Activated CD4-positive, alpha-beta T cell treated with anti-CD3 and anti-CD28 coated beads for 48 hours (primary cell): ENCODE data around the gene ANGPTL2.
A peak's percentile ranks its signal among the peaks of the same experiment; 100 is the strongest.
"Not testable (repeated sequence)": the region's sequence is repeated elsewhere in the genome, so short reads cannot be mapped to it uniquely, and the experiment has no call there.

ENCODE experiments used
- DNase-seq: peaks from one replicate; pipeline ENCODE4 v3.0.0-alpha.2; 2020

Gene ANGPTL2

DNA sequence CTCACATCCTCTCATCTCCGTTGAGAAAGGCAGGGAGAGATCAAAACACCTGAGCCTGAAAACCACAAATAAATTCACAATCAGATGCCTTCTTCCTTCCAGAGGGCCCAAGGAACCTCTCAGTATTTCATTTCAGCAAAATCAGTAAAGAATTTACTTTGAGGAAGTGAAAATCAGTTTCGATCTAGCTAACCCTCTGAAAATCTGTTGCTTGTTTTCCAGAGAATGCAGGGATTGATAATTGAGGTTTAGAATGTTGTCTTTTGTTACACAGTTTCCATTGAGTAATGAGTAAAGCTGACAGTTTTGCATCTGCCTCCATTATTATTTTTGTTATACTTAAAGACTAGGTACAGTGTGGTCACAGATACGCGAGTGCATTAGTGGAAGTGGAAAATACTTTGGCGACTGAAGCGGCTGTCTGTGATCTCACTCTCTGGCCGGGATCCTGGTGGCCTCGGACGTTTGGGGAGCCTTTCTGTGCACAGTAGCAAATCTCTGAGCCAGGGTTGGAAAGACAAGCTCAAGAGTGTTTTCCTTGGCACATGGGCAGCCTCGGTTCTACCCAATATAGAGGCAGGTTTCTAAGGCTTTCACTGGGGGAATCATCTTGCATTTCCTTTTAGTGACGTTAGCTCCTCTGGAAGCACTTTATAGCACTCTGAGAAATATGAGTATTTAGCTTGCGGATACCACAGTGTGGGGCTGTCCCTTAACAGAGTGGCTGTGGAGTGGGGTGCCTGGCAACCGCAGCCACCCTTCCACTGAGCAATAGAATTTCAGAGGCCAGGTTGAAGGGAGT is 32.2 kb upstream of the ANGPTL2 start:
- peak; percentile 31 for DNase-seq

DNA sequence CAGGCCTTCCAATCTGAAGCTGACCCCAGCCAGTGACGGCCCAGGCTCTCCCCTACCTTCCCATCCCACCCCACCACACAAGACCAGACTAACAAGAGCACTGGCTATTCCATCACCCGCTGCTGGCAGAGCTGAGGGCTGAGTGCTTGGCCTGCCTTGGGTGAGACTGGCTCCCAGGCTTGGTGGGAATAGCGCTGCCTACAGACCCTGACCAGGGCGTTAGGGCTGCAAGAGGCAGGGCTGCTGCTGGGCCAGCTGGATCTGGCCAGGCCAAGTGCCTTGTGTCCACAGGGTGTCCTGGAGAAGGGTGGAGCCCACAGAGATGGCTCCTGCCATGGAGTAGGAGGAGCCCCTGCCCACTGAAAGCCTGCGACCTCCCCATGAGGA is 31.6 kb upstream of the ANGPTL2 start:
- no peak for DNase-seq

DNA sequence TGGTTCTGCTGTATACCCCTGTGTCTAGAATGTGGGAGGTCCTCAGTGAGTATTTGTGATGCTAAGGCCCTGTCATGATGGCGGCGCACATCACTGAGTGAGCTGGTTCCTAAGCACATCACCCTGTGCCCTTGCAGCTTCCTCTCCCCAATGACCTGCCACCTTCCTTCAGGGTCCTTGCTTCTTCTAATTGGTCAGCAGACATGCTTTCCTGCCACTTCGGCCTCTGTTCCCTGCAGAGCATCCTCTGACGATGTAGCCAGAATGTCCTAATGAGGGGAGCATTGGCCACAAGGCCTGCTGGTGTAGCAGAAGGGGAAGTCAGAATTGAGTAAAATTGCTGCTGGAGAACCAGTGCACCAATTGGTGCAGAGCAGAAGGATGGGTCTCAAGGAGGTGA is 31.1 kb upstream of the ANGPTL2 start:
- DNase-seq, result no peak

DNA sequence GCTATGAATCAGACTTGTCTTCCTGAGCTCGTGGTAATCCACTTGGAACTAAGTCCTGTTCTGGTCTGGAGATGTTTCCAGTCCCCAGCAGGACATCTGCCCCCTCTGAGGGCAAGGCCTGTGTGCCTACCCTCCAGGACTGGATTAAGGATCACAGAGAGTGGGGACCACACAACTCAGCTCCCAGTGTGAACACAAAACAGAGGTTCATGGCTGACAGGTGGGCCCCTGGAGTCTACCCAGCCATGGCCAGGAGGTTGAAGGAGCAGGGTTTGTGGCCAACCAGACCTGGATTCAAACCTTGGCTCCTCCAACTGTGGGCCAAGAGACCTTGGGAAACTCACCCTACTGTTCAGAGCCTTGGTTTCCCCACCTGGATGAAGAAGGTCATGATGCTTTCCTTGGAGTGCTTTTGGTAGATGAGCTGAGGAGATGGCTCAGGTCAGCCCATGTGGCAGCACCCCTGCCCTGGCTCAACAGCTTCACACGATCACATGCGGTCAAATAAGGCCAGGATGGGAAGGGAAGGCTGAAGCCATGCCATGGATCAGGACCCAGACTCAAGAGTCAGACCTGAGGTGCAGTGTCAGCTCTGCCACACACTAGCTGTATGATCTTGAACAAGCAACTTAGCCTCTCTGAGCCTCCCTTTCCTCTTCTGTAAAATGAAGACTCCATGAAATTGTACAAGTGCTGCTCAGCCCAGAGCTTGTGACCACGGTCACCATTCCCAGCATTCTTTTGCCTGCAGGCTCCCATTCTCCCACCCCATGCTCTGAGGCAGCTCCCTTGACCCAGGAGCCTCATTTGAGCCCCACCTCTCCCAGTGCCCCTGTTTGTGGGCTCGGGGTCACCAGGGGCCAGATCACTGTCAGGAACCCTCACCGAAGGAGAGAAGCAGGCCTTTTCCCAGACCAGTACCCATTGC is 27.3 kb upstream of the ANGPTL2 start:
- DNase-seq, result no peak

DNA sequence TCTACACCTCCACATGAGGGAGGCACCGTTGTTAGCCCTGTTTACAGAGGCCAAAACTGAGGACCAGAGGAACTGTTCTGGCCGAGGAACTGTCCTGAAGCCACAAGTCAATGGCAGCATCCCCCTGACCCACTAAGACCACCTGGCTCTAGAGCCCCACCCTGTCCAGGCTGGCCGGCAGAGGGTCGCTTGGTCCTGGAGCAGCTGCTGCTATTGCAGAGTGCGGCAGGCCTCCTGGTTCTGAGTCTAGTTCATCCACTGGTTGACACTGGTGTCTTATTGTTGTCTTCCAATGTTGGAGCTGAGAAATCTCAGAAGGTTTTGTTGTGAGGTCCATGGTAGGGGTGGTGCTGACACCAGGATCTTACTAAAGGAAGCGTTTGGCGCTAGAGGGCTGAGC is 26.6 kb upstream of the ANGPTL2 start:
- DNase-seq, result no peak

DNA sequence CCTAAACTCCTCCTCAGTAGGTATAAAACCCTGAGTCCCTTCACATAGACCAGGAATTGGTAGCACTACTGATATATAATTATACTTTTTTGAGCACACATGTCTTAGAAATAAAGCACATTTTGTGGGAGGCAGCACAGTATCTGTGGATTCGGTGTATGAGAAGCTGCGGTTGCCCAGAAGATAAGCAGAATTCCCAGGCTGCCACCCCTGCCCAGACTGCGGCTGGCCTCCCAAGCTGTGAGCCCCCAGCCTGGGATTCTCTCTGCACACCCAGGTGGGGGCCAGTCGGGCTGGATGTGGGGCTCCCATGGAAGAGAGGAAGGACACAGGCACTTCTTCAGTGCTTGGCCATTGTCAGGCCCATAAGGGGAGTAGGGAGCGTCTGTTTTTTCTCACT is 25.6 kb upstream of the ANGPTL2 start:
- no peak for DNase-seq

DNA sequence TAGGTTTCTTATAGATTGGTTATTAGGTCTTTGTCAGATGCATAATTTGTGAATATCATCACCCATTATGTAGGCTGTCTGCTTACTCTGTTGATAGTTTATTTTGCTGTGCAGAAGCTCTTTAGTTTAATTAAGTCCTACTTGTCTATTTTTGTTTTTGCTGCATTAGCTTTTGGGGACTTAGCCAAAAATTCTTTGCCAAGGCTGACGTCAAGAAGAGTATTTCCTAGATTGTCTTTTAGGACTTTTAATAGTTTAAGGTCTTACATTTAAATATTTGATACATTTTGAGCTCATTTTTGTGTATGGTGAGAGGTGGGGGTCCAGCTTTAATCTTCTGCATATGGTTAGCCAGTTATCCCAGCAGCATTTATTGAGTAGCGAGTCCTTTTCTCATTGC is 24.8 kb upstream of the ANGPTL2 start:
- no peak for DNase-seq

DNA sequence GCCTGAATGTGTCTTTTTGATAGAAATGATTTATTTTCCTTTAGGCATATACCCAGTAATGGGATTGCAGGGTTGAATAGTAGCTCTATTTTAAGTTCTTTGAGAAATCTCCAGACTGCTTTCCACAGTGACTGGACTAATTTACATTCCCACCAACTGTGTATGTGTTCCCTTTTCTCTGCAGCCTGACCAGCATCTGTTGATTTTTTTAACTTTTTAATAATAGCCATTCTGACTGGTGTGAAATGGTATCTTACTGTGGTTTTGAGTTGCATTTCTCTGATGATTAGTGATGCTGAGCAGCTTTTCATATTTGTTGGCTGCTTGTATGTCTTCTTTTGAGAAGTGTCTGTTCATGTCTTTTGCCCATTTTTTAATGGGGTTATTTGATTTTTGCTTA is 24.4 kb upstream of the ANGPTL2 start:
- not testable (repeated sequence) for DNase-seq

DNA sequence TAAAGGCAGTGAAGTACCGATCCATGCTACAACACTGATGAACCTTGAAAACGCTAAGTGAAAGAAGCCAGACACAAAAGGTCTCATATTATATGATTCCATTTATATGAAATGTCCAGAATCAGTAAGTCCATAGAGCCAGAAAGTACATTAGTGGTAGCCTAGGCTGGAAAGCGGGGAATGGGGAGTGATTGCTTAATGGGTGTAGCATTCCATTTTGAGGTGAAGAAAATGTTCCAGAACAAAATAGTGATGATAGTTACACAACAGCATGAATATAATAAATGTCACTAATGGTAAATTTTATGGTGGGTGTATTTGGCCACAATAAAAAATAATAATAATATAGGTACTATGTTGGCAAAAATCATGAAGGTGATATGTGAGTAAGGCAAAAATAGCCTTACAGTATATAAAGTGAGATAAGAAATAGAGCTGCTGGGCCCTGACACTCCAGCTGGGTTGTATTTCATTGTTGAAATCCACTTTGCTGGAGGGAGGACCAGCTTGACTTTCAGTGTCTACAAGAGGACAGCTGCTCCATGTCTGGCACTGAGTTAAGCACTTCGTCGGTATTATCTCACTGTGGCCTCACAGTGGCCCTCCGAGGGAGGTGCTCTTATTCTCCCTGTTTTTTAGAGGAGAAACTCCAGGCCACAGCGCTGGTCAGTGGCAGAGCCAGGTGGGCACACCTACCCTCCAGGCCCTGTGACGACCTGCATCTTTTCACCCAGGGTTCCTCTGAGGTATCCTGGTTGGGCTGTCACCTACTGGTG is 22.4 kb upstream of the ANGPTL2 start:
- DNase-seq, result no peak

DNA sequence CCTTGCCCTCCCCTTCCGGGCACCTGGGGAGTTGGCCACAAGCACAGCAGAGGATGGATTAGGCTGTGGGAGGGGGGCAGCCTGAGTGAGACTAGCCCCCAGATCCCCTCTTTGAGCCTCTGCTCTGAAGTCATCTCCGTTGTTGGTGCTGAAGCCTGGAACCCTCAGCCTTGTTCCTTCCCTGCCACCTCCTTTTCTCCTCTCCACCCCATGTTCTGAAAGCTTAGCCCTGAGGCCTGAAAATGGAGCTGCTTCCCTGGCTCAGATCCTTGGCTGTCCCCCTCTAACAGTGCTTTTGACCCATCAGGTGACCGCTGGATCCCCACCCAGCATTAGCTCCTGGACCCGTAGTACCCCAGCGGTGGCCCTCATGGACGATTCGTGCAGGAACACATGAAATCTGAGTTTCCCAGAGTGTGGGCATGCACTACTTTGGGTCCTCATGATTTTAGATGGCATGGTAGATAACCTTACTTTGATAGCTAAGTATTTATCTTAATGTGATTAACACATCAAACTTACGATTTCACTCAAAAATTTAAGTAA is 21.6 kb upstream of the ANGPTL2 start:
- no peak for DNase-seq

DNA sequence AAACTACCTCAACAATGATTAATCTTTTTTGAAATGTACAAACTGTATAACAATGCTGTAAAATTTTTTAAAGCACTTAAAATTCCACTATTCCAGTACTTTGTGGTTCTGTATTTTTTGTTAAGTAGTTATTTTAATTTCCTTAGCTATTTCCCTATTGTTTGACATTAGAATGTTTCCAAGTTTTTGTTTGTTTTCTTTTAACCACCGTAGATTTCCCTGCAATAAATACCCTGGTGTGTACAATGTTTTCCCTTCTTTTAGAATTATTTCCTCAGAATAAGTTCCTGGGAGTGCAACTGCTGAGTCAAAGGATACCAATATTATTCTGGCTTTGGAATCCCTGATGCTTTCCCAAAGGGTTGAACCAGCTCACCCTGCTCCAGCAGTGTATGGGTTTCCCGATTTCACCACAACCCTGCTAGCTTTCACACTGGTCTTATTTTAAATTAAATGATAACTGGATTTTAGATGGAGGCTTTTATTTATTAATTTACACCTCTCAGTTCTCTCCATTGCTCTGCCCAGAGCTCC is 20.6 kb upstream of the ANGPTL2 start:
- DNase-seq, result no peak

DNA sequence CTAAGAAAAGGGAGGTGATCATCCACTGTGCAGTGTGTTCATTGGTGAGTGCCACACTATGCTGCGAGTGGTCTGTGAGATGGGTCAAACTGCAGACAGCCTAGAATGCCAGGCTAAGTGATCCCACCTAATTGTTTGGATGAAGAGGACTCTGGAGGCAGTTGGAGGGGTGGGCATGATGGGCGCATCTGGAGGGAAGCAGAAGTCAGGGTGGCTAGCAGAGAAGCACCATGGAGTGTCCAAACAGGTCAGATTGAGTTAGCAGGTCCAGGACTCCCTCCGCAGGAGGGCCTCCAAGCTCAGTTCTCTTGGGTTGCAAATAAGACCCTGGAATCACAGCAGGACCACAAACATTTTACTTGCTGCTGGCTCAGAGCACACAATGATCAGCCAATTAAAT is 19.9 kb upstream of the ANGPTL2 start:
- DNase-seq, result no peak

DNA sequence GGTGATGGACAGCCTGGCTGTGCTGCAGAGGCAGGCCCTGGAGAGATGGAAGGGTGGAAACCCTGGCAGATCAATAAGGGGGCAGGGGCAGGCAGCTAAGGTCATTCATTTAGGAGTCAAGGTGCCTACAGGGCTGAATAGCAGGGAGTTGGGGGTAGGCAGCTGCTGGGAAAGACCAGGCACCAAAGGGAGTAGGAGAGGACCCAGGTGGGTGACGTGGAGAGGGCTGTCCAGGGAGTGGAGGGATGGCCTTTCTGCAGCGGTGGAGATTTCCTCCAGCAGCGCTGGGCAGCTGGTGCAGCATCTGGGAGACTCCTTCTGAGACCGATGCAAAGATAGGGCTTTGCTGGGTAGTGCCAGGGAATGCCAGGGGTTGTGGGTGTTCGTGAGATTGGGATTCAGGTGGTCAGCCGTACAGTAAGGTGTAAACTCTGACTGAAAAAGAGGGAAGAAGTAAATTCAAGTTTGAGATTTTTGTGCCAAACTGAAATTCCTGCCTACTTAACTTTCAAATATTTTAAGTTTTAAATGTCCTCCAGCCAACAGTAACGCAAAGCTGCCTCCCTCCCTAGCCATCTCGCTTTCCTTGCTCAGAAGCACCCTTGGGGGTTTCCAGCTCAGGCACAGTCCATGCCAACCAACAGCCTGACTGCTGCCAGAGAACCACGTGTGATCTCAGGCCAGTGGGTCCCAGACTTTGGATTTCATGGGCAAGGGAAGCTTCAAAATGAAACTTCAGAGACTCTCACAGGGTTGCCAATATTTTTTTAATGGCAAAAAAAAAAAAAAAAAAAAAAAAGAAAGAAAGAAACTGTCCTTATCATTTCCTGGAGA is 18.6 kb upstream of the ANGPTL2 start:
- no peak for DNase-seq

DNA sequence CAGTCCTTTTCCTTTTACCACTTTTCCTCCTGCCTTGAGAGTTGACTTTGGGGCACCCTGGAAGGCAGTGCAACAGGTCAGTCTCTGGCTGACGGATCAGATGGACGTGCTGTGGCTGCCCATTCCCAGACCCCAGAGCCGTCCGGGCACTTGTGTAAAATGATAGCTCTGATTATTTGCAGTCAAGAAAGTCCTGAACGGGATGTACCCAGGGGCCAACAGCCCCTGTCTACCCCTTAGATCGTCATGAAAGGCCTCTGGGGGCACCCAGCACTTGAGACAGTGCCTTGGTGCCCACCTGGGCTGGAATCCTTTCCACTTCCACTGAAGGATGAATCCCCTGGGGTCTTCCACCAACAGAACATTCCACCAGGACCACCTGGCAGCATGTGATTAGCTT is 17.7 kb upstream of the ANGPTL2 start:
- DNase-seq, result no peak

DNA sequence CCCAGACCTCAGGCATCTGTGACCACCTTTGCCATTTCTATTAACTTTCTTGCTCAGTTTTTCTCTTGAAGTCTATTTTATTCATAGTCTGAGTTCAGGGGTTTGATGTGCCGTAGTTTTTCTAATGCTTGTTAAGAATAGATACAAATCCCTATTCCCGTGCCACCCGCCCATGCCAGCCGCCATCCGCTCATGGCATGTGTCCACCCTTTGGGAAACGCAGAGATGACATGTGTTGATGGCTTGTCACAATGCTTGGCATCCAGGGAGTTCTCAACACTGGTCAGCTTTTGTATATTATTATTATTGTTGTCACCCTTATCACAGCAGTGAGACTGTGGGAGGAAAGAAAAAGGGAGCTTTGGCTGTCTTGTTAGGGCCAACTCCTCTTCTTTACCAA is 17.3 kb upstream of the ANGPTL2 start:
- DNase-seq, result no peak

DNA sequence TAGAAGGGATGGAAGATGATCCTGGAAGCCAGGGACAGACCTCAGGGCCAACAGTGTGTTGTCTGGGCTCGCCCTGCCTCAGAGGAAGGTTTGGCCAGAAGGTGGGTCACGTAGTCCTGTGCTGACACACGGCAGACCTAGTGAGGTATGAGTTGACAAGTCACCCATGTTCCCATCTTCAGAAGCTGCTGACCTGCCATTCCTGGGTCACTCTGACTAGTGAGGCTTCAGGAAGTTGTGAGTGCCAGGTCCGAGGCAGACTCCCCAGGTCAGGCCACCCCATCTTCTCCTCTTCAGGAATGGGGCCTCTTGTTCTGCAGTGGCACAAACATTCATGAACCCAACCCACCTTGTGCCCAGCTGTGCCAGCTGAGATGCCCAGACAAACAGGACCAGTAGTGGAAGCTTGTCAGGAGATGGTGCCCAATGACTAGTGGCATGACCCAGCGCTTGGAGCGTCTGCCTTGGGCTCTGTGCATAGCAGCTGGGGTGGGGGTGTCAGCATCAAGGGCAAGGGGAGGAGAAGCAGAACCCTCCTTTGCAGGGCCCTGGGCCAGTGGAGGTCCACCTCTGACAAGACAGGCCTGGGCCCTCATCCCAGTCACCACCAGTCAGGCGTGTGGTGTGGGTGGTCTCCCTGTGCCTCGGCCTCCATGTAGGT is 16.8 kb upstream of the ANGPTL2 start:
- DNase-seq, result no peak

DNA sequence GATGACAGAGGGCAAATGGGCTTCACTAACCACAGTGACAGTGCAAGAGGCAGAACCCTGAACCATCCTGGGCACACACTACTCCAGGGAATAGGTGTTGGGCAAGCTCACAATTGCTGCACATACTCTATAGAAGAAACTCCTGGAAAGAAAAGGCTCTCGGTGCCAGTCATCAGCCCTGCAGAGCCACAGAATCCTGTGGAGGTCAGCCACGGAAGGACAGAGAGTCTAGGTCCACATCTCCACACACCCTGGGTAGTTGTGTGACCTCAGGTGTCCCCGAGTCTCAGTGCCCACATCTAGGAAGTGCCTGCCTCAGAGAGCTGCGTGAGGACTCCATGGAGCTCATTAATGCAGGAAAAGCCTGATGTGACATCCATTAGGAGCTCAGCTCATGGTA is 16.0 kb upstream of the ANGPTL2 start:
- DNase-seq, result no peak

DNA sequence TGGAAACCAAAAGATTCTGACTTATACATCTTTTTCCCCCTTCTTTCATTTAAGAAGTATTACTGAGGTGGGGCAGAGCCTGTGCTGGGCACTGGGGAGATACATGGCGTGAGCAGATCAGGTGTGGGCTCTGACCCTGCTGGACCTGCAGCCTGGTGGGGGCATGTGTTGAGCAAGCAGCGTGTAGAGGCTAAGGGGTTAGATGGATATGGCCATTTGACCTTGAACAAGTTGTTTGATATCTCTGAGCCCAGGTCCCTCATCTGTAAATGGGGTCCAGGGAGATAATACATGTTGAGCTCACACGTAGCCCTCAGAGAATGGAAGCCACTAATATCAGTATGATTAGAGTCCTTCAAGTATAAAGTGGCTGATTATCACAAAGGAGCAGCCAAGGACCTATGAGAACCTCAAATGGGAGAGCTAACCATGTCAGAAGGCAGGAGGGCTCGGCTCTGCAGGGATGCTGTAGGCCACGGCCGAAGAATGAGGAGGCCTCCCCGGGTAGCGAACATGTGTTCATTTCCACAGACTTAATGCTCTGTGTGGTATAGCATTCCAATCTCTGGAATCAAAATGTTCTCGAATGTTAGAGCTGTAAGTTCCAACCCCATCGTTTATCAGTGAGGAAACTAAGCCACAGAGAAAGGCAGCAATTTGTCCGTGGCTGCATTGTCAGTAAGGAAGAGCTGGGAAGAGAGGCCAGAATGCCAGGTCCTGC is 15.4 kb upstream of the ANGPTL2 start:
- no peak for DNase-seq

DNA sequence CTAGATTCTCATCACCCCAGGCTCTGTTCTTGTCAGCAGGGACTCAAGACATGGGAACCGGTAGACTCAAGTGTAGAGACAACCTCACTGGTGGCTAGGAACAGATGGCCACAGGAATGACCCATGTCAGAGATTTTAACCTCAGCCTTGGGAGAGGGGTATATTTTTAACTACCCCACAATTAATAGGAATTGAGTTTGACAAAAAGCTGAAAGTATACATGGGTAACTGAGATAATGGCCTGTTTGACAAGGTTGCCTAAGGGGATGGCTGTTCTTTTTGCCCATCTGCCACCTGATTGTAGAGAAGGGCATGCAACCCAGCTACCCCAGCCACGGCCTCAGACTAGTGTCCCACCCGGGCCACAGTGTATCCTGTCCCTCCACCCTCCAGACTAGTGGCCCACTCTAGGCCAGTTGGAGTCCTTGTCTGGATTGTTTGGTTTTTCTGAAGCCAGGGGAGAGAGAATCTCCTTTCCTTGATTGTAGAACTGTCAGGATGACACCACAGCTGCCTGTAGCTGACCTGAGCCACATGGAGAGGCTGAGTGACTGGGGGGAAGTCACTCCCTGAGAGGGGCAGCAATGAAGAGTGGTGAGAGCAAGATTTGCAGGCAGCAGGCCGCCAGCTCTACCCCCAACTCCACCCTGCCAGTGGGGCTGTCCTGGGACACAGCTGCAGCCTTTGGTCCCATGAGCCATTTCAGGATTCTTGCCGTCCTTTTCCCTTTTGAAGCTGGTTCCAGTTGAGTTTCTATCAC is 14.6 kb upstream of the ANGPTL2 start:
- DNase-seq, result no peak
